Uterus (tissue), 4 donors: ENCODE results near the gene MACROD1. TPM values are rescaled to one million over a fixed set of nuclear protein-coding genes. Genes with fewer than 3 reads are reported as not detected.

Experiments
- DNase-seq, 2 donors: peaks; one replicate each; pipeline ENCODE4 v3.0.0-alpha.2; 2019 to 2020
- H3K27ac ChIP-seq, 2 donors: fragments of 200-600 bp; sonication (generic); 1 replicate in 1 of 2; 2 replicates in 1 of 2; pipeline ENCODE4 v1.5.1; 2016 to 2018
- H3K27me3 ChIP-seq, 2 donors: fragments of 200-600 bp; sonication (generic); one replicate each; pipeline ENCODE4 v1.5.1; 2018 to 2019; ENCODE audit warnings: control low read depth in 1 of 2
- H3K36me3 ChIP-seq, 2 donors: fragments of 200-600 bp; sonication (generic); one replicate each; pipeline ENCODE4 v1.5.1; 2019; ENCODE audit warnings: control low read depth in 1 of 2
- H3K4me1 ChIP-seq, 2 donors: fragments of 200-600 bp; sonication (generic); one replicate each; pipeline ENCODE4 v1.5.1; 2018 to 2019; ENCODE audit warnings: control low read depth in 1 of 2
- H3K4me3 ChIP-seq, 2 donors: fragments of 200-600 bp; sonication (generic); 1 replicate in 1 of 2; 2 replicates in 1 of 2; pipeline ENCODE4 v1.5.1; 2018 to 2019; ENCODE audit warnings: mild to moderate bottlenecking in 1 of 2
- H3K9me3 ChIP-seq, 2 donors: fragments of 200-600 bp; sonication (generic); one replicate each; pipeline ENCODE4 v1.5.1; 2019; ENCODE audit warnings: control low read depth in 1 of 2
- CTCF ChIP-seq, 4 experiments: fragments of 200-600 bp in 2 of 4; fragments of 450-650 bp in 2 of 4; sonication (generic) in 2 of 4; IDR thresholded peaks; one replicate each; pipeline ENCODE4 v1.5.1; 2016 to 2019; ENCODE audit warnings: antibody characterized with exemption in 4 of 4, mild to moderate bottlenecking in 2 of 4, moderate library complexity in 1 of 4
- POLR2A ChIP-seq, 2 donors: fragments of 450-650 bp; IDR thresholded peaks; one replicate each; pipeline ENCODE4 v1.6.1; 2016; ENCODE audit warnings: antibody characterized with exemption in 2 of 2, mild to moderate bottlenecking in 1 of 2, moderate library complexity in 1 of 2
- intact Hi-C: fragments of 100-400 bp; cut with DNase I; formaldehyde crosslinking; loops from one replicate; pipeline ENCODE4 v1.15.1; 2023; ENCODE audit warnings: low total_unique reads
- total RNA-seq, 4 donors: library from RNA; depleted of rRNA in 3 of 4; stranded (reverse); fragments of >200 nt in 3 of 4; gene quantifications; one replicate each; pipeline versions ENCODE4 v1.1.0 to v1.2.4, GENCODE V29; 2014 to 2023
- donor health status: DM: yes; HTN: yes; CAD: no.

The MACROD1 gene
- total RNA-seq, 4 donors from 2014 or later = 1.8 to 27.1 (median 6.6) TPM

- H3K4me3 ChIP-seq = no peak overlapping the region
- intact Hi-C loops = no loop called here
- H3K36me3 ChIP-seq = no peaks in the 10 kb centered on the region
- H3K9me3 ChIP-seq = no peaks in the 10 kb centered on the region
- H3K27me3 ChIP-seq = no peaks in the 10 kb centered on the region
- no peak for DNase-seq
- peaks cover 0 to 6% of the 10 kb centered on the region in 2 donors for H3K4me1 ChIP-seq
- no peak for TF ChIP-seq POLR2A (IDR thresholded peaks at IDR 0.05)
- TF ChIP-seq CTCF (IDR thresholded peaks at IDR 0.05) = no peak
- H3K27ac ChIP-seq = no peak overlapping the region
Measured at GRCh38 chr11:64069401-64070313, 96.3 kb downstream of the MACROD1 start.

GRCh38 chr11:64068705-64069400 is 97.1 kb downstream of the MACROD1 start:
- TF ChIP-seq POLR2A (IDR thresholded peaks at IDR 0.05) (no peak), CTCF (IDR thresholded peaks at IDR 0.05) (no peak)
- Histone ChIP-seq H3K27ac (no peak overlapping the region), H3K27me3 (no peaks in the 10 kb centered on the region), H3K9me3 (no peaks in the 10 kb centered on the region), H3K4me3 (no peak overlapping the region), H3K36me3 (no peaks in the 10 kb centered on the region), H3K4me1 (no peaks in the 10 kb centered on the region)
- no peak for DNase-seq
- intact Hi-C loops = no loop called here

DNA sequence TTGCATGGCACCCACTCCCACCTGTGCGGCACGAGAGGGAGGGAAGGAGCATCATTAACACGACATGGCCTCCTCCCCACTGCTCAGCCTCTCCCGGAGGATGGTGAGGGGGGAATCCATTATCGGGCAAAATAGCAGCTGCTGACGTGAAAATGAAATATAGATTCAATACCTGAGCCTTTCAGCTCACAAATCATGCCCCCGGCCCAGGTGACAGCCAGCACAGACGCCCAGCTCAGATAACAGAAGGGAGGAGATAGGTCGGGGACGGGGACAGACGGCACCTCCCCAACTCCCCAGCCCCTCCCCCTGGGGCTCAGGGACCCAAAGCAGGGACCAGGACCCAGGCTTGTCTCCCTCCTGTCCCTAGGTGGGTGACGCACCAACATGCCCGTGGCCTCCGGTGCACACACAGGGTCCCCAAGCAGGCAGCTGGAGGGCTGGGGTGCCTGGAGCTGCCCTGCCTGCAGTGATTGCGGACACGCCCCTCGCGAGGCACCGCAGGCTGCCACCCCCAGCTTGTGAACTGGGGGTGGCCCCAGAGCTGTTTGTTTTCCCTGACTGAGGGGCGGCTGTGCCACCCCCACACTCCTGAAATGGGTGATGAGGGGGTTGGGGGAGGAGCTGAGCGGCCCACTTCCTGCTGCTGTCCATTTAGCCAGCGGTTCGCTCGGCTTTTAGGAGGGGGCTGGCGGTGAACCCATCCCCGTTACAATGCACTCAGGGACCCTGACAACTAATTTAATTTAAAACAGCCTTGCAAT is 98.5 kb downstream of the MACROD1 start:
- intact Hi-C loops = no loop called here
- DNase-seq = no peak

DNA sequence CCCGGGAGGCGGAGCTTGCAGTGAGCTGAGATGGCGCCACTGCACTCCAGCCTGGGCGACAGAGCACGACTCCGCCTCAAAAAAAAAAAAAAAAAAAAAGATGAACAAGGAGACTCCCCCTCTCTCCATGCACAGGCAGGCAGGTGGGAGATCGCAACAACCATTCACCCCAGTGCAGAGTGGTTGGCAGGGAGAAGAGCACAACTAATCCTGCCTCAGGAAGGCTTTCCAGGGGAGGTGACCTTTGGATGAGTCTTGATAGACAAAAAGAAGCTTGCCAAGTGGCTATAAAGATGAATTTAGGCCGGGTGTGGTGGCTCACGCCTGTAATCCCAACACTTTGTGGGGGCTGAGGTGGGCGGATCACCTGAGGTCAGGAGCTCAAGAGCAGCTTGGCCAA is 100.2 kb downstream of the MACROD1 start:
- Histone ChIP-seq H3K27me3 (no peaks in the 10 kb centered on the region), H3K4me3 (no peak overlapping the region), H3K9me3 (no peaks in the 10 kb centered on the region), H3K36me3 (no peaks in the 10 kb centered on the region), H3K4me1 (no peaks in the 10 kb centered on the region), H3K27ac (no peak overlapping the region)
- no peak for DNase-seq
- intact Hi-C loops = no loop called here
- TF ChIP-seq CTCF (IDR thresholded peaks at IDR 0.05) (no peak), POLR2A (IDR thresholded peaks at IDR 0.05) (no peak)

More for the DNA sequence above, 98.5 kb downstream of the MACROD1 start:
- TF ChIP-seq POLR2A (IDR thresholded peaks at IDR 0.05) (no peak), CTCF (IDR thresholded peaks at IDR 0.05) (no peak)
- no peaks in the 10 kb centered on the region for H3K4me1 ChIP-seq
- no peaks in the 10 kb centered on the region for H3K36me3 ChIP-seq
- no peaks in the 10 kb centered on the region for H3K27me3 ChIP-seq
- H3K27ac ChIP-seq = no peak overlapping the region
- no peaks in the 10 kb centered on the region for H3K9me3 ChIP-seq
- H3K4me3 ChIP-seq = no peak overlapping the region
